Measurements from ENCODE around the gene HOXC4. TPM values are rescaled to one million over a fixed set of nuclear protein-coding genes. Genes with fewer than 3 reads are reported as not detected.

HOXC4 gene
- total RNA-seq, 1 donor from 2014 or later = 67.4 TPM

DNA sequence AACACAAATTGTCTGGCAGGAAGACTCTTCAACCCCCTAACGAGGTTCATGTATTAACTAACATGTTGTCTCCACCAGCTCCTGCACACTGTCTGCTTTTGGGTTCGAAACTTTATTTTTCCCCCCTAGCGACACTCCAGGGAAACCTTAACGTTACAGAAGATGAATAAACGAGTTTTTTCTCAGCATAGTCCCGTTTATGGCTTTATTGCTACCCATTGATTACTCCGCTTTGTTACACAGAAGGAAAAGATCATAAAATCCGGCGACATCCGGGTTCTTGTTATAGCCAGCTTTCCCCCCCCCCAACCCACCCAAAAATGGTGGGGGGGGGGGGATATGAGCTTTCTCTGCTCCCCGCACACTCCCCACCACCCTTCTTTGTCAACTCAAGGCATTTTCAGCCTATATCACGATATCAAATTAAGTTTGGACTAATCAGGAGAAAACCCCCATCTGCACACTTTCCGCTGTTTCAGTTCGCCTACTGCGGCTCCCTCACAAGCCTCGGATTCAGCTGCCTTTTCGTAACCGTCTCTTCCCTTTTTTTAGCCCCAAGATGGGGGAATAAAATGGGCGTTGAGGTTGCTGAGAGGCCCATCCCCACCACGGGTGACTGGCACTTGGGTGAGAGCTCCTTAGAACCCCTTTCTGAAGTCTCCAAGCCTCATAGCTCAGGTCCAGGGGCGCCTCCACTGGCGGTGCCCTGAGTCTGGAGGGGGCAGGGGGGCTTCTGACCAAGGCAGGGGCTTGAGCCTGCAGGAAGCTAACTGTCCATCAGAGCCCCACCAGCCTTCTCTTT, 26.8 kb upstream of the HOXC4 start:
- Mint-ChIP-seq H3K4me1 (peaks cover 73% of the 10 kb centered on the region), H3K9me3 (no peaks in the 10 kb centered on the region)

DNA sequence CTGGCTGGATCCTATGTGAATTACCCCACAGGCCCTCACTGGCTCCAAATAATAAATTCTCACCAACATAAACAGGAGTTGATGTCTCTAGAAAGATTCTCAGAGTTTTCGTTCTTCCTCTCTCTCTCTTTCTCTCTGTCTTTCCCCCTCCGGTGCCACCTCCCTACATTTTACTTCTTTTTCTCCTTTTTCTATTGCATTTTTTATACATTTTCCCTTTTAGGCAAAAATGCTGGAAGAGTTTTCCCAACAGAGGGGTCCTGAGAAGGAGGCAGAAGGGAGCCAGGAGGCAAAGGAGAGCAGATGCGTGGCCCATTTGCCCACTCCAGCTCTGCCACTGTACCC, 26.2 kb upstream of the HOXC4 start:
- H3K9me3 Mint-ChIP-seq = no peaks in the 10 kb centered on the region
- H3K27ac Mint-ChIP-seq = peak overlapping the region; percentile 75
- TF ChIP-seq, protein P1, sequence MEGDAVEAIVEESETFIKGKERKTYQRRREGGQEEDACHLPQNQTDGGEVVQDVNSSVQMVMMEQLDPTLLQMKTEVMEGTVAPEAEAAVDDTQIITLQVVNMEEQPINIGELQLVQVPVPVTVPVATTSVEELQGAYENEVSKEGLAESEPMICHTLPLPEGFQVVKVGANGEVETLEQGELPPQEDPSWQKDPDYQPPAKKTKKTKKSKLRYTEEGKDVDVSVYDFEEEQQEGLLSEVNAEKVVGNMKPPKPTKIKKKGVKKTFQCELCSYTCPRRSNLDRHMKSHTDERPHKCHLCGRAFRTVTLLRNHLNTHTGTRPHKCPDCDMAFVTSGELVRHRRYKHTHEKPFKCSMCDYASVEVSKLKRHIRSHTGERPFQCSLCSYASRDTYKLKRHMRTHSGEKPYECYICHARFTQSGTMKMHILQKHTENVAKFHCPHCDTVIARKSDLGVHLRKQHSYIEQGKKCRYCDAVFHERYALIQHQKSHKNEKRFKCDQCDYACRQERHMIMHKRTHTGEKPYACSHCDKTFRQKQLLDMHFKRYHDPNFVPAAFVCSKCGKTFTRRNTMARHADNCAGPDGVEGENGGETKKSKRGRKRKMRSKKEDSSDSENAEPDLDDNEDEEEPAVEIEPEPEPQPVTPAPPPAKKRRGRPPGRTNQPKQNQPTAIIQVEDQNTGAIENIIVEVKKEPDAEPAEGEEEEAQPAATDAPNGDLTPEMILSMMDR (IDR thresholded peaks at IDR 0.05; ENCODE audit: unreplicated experiment) = no peak
- peaks cover 72% of the 10 kb centered on the region for H3K27me3 Mint-ChIP-seq (ENCODE audit: low read depth)
- H3K4me3 Mint-ChIP-seq = peak overlapping the region; percentile 73
- H3K4me1 Mint-ChIP-seq = peaks cover 73% of the 10 kb centered on the region
- DNase-seq (ENCODE audit: low spot score in 2 of 2, unreplicated experiment in 2 of 2) = no peak
- H3K36me3 Mint-ChIP-seq = no peaks in the 10 kb centered on the region

More for the DNA sequence above, 26.8 kb upstream of the HOXC4 start:
- TF ChIP-seq, protein P1 (IDR thresholded peaks at IDR 0.05; ENCODE audit: unreplicated experiment) = no peak
- Mint-ChIP-seq H3K4me3 (no peak overlapping the region), H3K36me3 (no peaks in the 10 kb centered on the region), H3K27ac (peak overlapping the region; percentile 75), H3K27me3 (ENCODE audit: low read depth) (peaks cover 78% of the 10 kb centered on the region)
- DNase-seq (ENCODE audit: low spot score in 2 of 2, unreplicated experiment in 2 of 2) = no peak

DNA sequence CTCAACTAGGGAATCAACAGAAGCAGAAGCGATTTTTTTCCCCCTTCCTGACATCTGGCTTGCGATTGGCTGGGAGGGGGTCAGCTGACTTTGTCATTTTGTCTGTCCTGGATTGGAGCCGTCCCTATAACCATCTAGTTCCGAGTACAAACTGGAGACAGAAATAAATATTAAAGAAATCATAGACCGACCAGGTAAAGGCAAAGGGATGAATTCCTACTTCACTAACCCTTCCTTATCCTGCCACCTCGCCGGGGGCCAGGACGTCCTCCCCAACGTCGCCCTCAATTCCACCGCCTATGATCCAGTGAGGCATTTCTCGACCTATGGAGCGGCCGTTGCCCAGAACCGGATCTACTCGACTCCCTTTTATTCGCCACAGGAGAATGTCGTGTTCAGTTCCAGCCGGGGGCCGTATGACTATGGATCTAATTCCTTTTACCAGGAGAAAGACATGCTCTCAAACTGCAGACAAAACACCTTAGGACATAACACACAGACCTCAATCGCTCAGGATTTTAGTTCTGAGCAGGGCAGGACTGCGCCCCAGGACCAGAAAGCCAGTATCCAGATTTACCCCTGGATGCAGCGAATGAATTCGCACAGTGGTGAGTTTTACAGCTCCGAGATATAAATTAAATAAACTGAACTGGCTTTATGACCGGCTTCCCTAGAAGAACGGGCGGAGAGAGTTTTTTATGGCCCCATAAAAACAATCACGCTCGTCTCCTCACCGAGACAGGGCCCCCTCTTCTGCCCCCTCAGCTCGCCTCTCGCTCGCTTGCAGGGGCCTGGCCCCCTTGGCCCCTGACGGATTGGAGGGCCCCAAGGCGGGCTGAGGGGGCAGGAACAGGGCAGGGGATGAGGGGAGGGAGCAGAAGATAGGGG, 25.1 kb upstream of the HOXC4 start, which contains the start of gene HOXC6:
TSS of gene HOXC6 (plus strand) at position 127 of the 888 bp plus-strand sequence. CDS start at position 209, 82 bp downstream.
- Mint-ChIP-seq H3K27ac (peak within 1 kb of the TSS; percentile 90), H3K4me3 (peak within 1 kb of the TSS; percentile 73), H3K27me3 (ENCODE audit: low read depth) (peaks cover 61% of the 10 kb centered on the region), H3K4me1 (peaks cover 72% of the 10 kb centered on the region), H3K36me3 (no peaks in the 10 kb centered on the region), H3K9me3 (no peaks in the 10 kb centered on the region)
- peak in 1 of 2 experiments; percentile 53 for DNase-seq (ENCODE audit: low spot score in 2 of 2, unreplicated experiment in 2 of 2)
- TF ChIP-seq, protein P1 (IDR thresholded peaks at IDR 0.05; ENCODE audit: unreplicated experiment) = no peak

DNA sequence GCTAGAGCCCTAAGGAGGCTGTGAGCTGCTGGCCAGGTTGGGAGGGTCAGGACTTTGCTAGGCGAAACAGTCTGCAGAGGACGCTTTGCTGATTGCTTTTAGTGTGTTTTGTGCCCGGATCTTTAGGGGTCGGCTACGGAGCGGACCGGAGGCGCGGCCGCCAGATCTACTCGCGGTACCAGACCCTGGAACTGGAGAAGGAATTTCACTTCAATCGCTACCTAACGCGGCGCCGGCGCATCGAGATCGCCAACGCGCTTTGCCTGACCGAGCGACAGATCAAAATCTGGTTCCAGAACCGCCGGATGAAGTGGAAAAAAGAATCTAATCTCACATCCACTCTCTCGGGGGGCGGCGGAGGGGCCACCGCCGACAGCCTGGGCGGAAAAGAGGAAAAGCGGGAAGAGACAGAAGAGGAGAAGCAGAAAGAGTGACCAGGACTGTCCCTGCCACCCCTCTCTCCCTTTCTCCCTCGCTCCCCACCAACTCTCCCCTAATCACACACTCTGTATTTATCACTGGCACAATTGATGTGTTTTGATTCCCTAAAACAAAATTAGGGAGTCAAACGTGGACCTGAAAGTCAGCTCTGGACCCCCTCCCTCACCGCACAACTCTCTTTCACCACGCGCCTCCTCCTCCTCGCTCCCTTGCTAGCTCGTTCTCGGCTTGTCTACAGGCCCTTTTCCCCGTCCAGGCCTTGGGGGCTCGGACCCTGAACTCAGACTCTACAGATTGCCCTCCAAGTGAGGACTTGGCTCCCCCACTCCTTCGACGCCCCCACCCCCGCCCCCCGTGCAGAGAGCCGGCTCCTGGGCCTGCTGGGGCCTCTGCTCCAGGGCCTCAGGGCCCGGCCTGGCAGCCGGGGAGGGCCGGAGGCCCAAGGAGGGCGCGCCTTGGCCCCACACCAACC, 23.9 kb upstream of the HOXC4 start:
- Mint-ChIP-seq H3K9me3 (no peaks in the 10 kb centered on the region), H3K4me3 (peak overlapping the region; percentile 73), H3K27me3 (ENCODE audit: low read depth) (peaks cover 51% of the 10 kb centered on the region), H3K4me1 (peaks cover 71% of the 10 kb centered on the region), H3K27ac (peak overlapping the region; percentile 97), H3K36me3 (no peaks in the 10 kb centered on the region)
- DNase-seq (ENCODE audit: low spot score in 2 of 2, unreplicated experiment in 2 of 2) = peak in 1 of 2 experiments; percentile 61
- TF ChIP-seq, protein P1 (IDR thresholded peaks at IDR 0.05; ENCODE audit: unreplicated experiment) = no peak

DNA sequence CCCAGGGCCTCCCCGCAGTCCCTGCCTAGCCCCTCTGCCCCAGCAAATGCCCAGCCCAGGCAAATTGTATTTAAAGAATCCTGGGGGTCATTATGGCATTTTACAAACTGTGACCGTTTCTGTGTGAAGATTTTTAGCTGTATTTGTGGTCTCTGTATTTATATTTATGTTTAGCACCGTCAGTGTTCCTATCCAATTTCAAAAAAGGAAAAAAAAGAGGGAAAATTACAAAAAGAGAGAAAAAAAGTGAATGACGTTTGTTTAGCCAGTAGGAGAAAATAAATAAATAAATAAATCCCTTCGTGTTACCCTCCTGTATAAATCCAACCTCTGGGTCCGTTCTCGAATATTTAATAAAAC, 23.2 kb upstream of the HOXC4 start:
- peak overlapping the region; percentile 66 for H3K4me3 Mint-ChIP-seq
- peak overlapping the region; percentile 97 for H3K27ac Mint-ChIP-seq
- no peaks in the 10 kb centered on the region for H3K36me3 Mint-ChIP-seq
- H3K4me1 Mint-ChIP-seq = peaks cover 75% of the 10 kb centered on the region
- H3K9me3 Mint-ChIP-seq = no peaks in the 10 kb centered on the region
- peaks cover 49% of the 10 kb centered on the region for H3K27me3 Mint-ChIP-seq (ENCODE audit: low read depth)
- DNase-seq (ENCODE audit: low spot score in 2 of 2, unreplicated experiment in 2 of 2) = no peak
- TF ChIP-seq, protein P1 (IDR thresholded peaks at IDR 0.05; ENCODE audit: unreplicated experiment) = no peak

All from mesothelial cell of epicardium (in vitro differentiated cells).